Nephron (organoid): ENCODE results near the gene PTPA.

Experiments
- H3K27ac Mint-ChIP-seq, 3 experiments: 2 replicates each; pipeline ENCODE4 v1.8.0; 2020; ENCODE audit warnings: mixed read lengths in 3 of 3, mild to moderate bottlenecking in 2 of 3, moderate library complexity in 1 of 3
- H3K27me3 Mint-ChIP-seq: 2 replicates; pipeline ENCODE4 v1.8.0; 2021; ENCODE audit warnings: low read depth, mild to moderate bottlenecking, moderate library complexity, mixed read lengths
- H3K36me3 Mint-ChIP-seq: 2 replicates; pipeline ENCODE4 v1.8.0; 2020; ENCODE audit warnings: low read depth, mixed read lengths
- H3K4me1 Mint-ChIP-seq: 2 replicates; pipeline ENCODE4 v1.8.0; 2020; ENCODE audit warnings: mixed read lengths
- H3K4me3 Mint-ChIP-seq, 3 experiments: 2 replicates each; pipeline ENCODE4 v1.8.0; 2020; ENCODE audit warnings: mild to moderate bottlenecking in 3 of 3, mixed read lengths in 3 of 3, moderate library complexity in 2 of 3
- H3K9me3 Mint-ChIP-seq: 2 replicates; pipeline ENCODE4 v1.8.0; 2020; ENCODE audit warnings: mixed read lengths
- TF ChIP-seq, protein P1 (sequence below), 3 experiments: fragments of 200-600 bp; sonication (generic); IDR thresholded peaks; one replicate each; pipeline ENCODE4 v1.5.0; 2021; ENCODE audit warnings: antibody characterized with exemption in 3 of 3; ENCODE audit not compliant: unreplicated experiment in 3 of 3

PTPA gene

DNA sequence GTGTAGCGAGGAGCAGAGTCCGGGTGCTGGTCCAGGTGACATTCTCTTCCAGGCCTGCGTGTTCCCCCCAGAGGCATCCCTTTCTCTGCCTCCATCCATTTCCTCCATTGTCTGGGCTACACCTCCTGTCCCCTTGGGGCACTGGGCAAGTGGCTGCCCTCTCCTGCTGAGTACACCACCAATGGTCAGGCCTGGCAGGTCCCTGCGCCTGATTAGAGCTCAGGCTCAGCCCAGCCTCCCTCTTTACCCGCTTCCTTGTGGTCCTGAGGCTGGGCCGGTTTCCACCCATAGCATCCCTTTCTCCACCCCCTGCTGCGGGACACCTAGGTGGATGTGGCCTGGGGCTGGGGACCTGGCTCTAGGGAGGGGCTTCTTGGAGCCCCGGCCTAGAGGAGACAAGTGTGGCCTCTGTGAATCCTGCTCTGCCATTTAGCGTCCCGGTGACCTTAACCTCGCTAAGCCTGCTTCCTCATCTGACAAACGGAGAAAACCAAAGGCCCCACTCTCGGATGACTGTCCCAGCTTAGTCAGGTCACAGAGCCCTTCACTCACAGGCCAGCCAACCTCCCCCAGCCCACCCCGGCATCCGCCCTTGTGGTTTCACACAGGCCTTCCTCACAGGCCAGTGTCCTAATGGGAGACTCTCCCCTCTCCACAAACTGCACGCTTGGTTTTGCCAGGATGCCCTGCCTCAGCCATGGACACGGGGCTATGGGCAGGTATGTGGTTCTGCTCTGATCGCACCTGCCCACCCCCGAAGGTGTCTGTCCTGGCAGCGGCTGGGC is 17.4 kb upstream of the PTPA start:
- no peaks in the 10 kb centered on the region for H3K4me1 Mint-ChIP-seq
- TF ChIP-seq, protein P1, sequence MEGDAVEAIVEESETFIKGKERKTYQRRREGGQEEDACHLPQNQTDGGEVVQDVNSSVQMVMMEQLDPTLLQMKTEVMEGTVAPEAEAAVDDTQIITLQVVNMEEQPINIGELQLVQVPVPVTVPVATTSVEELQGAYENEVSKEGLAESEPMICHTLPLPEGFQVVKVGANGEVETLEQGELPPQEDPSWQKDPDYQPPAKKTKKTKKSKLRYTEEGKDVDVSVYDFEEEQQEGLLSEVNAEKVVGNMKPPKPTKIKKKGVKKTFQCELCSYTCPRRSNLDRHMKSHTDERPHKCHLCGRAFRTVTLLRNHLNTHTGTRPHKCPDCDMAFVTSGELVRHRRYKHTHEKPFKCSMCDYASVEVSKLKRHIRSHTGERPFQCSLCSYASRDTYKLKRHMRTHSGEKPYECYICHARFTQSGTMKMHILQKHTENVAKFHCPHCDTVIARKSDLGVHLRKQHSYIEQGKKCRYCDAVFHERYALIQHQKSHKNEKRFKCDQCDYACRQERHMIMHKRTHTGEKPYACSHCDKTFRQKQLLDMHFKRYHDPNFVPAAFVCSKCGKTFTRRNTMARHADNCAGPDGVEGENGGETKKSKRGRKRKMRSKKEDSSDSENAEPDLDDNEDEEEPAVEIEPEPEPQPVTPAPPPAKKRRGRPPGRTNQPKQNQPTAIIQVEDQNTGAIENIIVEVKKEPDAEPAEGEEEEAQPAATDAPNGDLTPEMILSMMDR (IDR thresholded peaks at IDR 0.05; ENCODE audit: unreplicated experiment in 3 of 3), result no peak
- no peaks in the 10 kb centered on the region for H3K27me3 Mint-ChIP-seq
- peaks cover 20% of the 10 kb centered on the region for H3K36me3 Mint-ChIP-seq
- H3K4me3 Mint-ChIP-seq, result no peak overlapping the region
- no peak overlapping the region for H3K27ac Mint-ChIP-seq
- H3K9me3 Mint-ChIP-seq, result no peaks in the 10 kb centered on the region

DNA sequence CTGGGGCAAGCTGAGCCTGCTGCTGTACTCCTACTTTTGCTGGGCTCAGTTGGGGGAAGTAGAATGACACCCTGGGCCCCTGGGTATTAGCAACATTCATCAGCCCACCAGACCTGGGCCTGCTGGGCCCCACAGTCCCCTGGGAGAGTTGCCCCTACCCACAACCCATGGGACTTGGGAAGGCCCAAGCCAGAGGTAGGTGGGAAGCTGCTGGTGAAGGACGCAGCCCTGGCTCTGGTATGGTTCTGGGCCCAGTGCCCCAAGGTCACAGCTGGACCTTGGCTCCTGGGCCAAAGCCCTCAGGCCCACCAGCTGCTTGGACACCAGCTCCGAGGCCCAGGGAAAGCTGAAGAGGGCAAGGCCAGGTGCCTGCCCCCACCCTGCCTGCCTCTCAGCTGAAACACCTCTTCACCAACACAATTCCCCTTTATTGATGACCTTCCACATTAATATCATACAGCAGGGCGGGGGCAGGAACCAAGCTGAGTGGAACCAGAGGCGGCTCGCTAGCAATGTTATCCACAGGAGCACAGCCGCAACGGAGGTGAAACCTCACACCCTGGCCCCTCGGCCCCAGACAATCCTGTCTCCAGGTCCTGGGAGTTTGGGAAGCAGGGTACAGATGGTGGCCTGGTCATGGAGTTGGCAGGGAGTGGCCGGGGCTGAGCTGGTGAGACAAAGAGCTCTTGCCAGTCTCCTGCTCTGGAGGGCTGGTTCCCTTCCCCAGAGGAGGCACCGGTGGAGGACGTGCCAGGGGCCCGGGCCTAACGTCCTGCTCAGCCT is 16.6 kb upstream of the PTPA start:
- Mint-ChIP-seq H3K27ac (no peak overlapping the region), H3K4me3 (no peak overlapping the region), H3K9me3 (no peaks in the 10 kb centered on the region), H3K4me1 (no peaks in the 10 kb centered on the region), H3K27me3 (no peaks in the 10 kb centered on the region), H3K36me3 (peaks cover 19% of the 10 kb centered on the region)
- TF ChIP-seq, protein P1 (IDR thresholded peaks at IDR 0.05; ENCODE audit: unreplicated experiment in 3 of 3), result no peak

DNA sequence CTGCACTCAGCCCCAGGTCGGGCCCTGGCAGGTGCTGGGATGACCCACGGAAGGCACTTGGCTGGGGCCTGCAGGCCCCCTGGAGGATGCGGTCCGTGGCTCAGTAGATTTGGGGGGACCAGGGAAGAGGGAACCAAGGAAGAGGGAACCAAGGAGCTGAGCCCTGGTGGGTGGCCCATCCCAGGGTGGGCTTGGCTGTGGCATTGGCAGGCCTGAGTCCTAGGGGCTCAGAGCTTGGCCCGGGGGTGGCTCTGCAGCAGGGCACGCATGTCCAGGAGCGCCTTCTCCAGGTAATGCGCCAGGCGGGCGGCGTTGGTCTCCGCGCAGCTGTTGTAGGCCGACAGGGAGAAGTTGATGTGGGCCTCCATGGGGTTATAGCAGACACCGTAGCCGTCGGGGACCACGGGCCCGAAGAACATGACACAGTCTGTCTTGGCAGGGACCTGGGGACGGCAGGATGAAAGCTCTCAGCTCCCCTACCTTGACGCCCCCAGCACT is 16.0 kb upstream of the PTPA start:
- H3K9me3 Mint-ChIP-seq, result no peaks in the 10 kb centered on the region
- no peak overlapping the region for H3K4me3 Mint-ChIP-seq
- TF ChIP-seq, protein P1 (IDR thresholded peaks at IDR 0.05; ENCODE audit: unreplicated experiment in 3 of 3), result no peak
- H3K4me1 Mint-ChIP-seq, result no peaks in the 10 kb centered on the region
- no peak overlapping the region for H3K27ac Mint-ChIP-seq
- peaks cover 13% of the 10 kb centered on the region for H3K36me3 Mint-ChIP-seq
- no peaks in the 10 kb centered on the region for H3K27me3 Mint-ChIP-seq

DNA sequence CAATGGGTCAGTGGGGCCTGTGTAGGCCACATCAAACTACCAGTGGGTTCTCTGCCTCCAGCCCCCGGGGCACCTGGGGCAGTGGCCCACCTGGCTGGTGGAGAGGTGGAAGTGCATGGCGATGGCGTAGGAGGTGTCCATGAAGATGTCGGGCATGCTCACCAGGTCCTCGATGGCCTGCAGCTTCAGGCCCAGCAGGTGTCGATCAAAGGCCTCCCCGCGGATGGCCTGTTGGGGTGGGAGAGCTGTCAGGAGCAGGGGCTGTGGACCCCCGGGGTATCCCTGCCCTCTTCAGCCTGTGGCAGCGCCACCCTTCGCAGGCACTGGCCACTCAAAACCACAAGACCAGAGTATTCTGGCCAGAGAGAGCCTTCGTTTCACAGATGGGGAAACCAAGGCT is 15.3 kb upstream of the PTPA start:
- Mint-ChIP-seq H3K27ac (no peak overlapping the region), H3K9me3 (no peaks in the 10 kb centered on the region), H3K4me3 (no peak overlapping the region), H3K36me3 (peaks cover 12% of the 10 kb centered on the region), H3K4me1 (no peaks in the 10 kb centered on the region), H3K27me3 (no peaks in the 10 kb centered on the region)
- TF ChIP-seq, protein P1 (IDR thresholded peaks at IDR 0.05; ENCODE audit: unreplicated experiment in 3 of 3), result no peak

DNA sequence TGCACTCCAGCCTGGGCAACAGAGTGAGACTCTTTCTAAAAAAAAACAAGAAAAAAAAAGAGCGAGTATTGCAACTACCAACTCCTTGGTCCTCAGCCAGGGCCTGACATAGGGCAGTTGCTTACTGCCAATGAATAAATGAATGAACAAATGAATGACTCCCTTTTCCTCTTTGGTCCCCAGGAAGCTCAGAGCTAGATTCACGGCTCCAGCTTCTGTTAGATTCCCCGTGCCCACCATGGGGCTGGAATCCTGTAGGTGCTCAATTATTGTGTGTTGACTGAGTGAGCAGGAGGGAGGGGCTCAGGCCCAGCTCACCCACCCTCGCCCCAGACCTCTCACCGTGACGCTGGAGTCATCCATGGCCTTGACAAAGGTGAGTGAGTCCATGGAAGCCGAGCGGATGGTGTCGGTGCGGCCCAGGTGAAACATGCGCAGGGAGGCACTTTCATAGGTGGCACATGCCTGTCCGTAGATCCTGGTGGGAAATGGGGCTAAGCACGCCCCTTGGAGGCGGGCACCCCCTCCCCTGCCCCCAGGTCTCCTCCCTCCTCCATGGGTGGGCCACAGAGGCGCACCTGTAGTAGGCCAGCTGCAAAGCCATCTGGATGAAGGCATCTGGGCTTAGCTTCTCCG is 13.4 kb upstream of the PTPA start:
- Mint-ChIP-seq H3K36me3 (peaks cover 12% of the 10 kb centered on the region), H3K4me3 (no peak overlapping the region), H3K27me3 (no peaks in the 10 kb centered on the region), H3K9me3 (no peaks in the 10 kb centered on the region), H3K27ac (no peak overlapping the region), H3K4me1 (no peaks in the 10 kb centered on the region)
- TF ChIP-seq, protein P1 (IDR thresholded peaks at IDR 0.05; ENCODE audit: unreplicated experiment in 3 of 3), result no peak
